ENCODE measurements around the gene ZNF774. TPM values are rescaled to one million over a fixed set of nuclear protein-coding genes. Genes with fewer than 3 reads are reported as not detected.

Gene ZNF774
- total and polyA plus RNA-seq, 10 of the 15 experiments (the other 5 are each of a cell fraction or from before 2014, with no cell fraction given): 0.35 to 2.5 (median 1.7) TPM

DNA sequence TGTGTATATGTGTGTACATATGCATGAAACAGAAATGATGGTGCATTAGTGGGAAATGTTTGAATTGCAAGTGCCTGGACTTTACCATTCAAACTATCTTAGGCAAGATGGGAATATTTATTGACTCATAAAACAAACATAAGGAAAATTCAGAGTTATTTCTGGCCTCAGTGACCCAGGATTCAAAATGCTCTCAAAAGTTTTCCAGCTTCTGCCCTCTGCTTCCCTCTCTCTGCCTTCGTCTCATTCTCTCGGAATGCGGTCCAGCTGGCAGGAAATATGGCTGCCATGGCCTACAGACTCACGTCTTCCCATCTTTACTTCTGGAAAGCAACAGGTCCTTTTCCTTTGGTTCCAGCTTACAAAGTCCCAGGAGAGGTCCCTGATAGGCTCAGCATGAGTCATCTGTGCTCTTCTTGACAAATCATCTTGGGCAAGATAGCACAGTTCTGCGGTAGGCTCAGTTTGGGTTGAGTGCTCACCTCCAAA lies 8.7 kb upstream of the ZNF774 start:
- H3K9ac ChIP-seq (ENCODE audit: control insufficient read depth, insufficient read depth, low read length): no peak overlapping the region
- H3K27ac ChIP-seq (ENCODE audit: control insufficient read depth, insufficient read depth): no peak overlapping the region
- H3K4me3 ChIP-seq: no peak overlapping the region
- DNase-seq (ENCODE audit: low read depth, low spot score): no peak
- H3K36me3 ChIP-seq (ENCODE audit: control insufficient read depth in 2 of 2, insufficient read depth in 2 of 2, low read length in 1 of 2): no peaks in the 10 kb centered on the region
- ChIA-PET SMC1A (ENCODE audit: uncharacterized antibody, unreplicated experiment) (interaction anchor here (0.6 kb wide), 1 partner anchor 583 kb away, joined by 3 read pairs; no protein-coding TSS in a partner anchor), RAD21 (ENCODE audit: unreplicated experiment) (interaction anchor here (0.7 kb wide), 1 partner anchor 40 kb away, joined by 3 read pairs; no protein-coding TSS in a partner anchor), CTCF (interaction anchor here (1.0 kb wide), 1 partner anchor 23 kb away, joined by 5 read pairs; no protein-coding TSS in a partner anchor), POLR2A (no interaction called here)
- in situ Hi-C loops (cut with MboI) (loop anchor here (25.0 kb wide), 1 partner anchor 894 kb away; no protein-coding TSS in a partner anchor), intact Hi-C loops (cut with micrococcal nuclease; ENCODE audit: unreplicated experiment) (no loop called here)
- TF ChIP-seq SIX5 (IDR thresholded peaks at IDR 0.05; ENCODE audit: low read depth, low read length, severe bottlenecking): no peak
- TF ChIP-seq, protein P1, sequence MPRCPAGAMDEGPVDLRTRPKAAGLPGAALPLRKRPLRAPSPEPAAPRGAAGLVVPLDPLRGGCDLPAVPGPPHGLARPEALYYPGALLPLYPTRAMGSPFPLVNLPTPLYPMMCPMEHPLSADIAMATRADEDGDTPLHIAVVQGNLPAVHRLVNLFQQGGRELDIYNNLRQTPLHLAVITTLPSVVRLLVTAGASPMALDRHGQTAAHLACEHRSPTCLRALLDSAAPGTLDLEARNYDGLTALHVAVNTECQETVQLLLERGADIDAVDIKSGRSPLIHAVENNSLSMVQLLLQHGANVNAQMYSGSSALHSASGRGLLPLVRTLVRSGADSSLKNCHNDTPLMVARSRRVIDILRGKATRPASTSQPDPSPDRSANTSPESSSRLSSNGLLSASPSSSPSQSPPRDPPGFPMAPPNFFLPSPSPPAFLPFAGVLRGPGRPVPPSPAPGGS (IDR thresholded peaks at IDR 0.05; ENCODE audit: borderline replicate concordance, insufficient read depth, low read depth, low read length, poor library complexity, severe bottlenecking): peak; percentile 25
- no peaks in the 10 kb centered on the region for H4K20me1 ChIP-seq (ENCODE audit: control insufficient read depth, insufficient read depth)
- FAIRE-seq: no peak
- no peak overlapping the region for H2AFZ ChIP-seq (ENCODE audit: control insufficient read depth, low read depth, low read length)
- H3K4me1 ChIP-seq (ENCODE audit: control insufficient read depth, insufficient read depth, low read length): peaks cover 5% of the 10 kb centered on the region; the same call in 1 of the 2 replicates
- WGBS (ENCODE audit: insufficient coverage, insufficient replicate concordance, low lambda C conversion rate, missing lambda C conversion rate): 56% methylated on average over 5 of the region's 5 CpGs
- H3K27me3 ChIP-seq (replicated peaks in 1 of 2; ENCODE audit: control insufficient read depth in 2 of 2, insufficient read depth in 2 of 2, low read length in 1 of 2): no peaks in the 10 kb centered on the region
- no peaks in the 10 kb centered on the region for H3K79me2 ChIP-seq (ENCODE audit: control insufficient read depth, insufficient read depth, low read length)
- ATAC-seq: no peak
- no peak overlapping the region for H3K4me2 ChIP-seq (ENCODE audit: control insufficient read depth, insufficient read depth)
- BruUV-seq (replicated peaks): no TSS peak
- no peaks in the 10 kb centered on the region for H3K9me3 ChIP-seq (replicated peaks; ENCODE audit: control insufficient read depth, insufficient read depth, low read length)

GRCh38 chr15:90344662-90345061 lies 7.4 kb upstream of the ZNF774 start:
- TF ChIP-seq ZZZ3 (IDR thresholded peaks at IDR 0.05; ENCODE audit: control insufficient read depth, insufficient read length, low read depth): no peak
- TF ChIP-seq ASH2L (IDR thresholded peaks at IDR 0.05; ENCODE audit: borderline replicate concordance, low read depth): no peak
- TF ChIP-seq, protein P2, sequence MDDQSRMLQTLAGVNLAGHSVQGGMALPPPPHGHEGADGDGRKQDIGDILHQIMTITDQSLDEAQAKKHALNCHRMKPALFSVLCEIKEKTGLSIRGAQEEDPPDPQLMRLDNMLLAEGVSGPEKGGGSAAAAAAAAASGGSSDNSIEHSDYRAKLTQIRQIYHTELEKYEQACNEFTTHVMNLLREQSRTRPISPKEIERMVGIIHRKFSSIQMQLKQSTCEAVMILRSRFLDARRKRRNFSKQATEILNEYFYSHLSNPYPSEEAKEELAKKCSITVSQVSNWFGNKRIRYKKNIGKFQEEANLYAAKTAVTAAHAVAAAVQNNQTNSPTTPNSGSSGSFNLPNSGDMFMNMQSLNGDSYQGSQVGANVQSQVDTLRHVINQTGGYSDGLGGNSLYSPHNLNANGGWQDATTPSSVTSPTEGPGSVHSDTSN (IDR thresholded peaks at IDR 0.05; ENCODE audit: insufficient replicate concordance, low read depth, low read length): no peak
- no peak for TF ChIP-seq ZNF207 (IDR thresholded peaks at IDR 0.05; ENCODE audit: borderline replicate concordance)
- no peak for TF ChIP-seq E4F1 (IDR thresholded peaks at IDR 0.05; ENCODE audit: borderline replicate concordance, partially characterized antibody)
- TF ChIP-seq CHD2 (IDR thresholded peaks at IDR 0.05; ENCODE audit: borderline replicate concordance, low read depth, low read length): no peak
- Histone ChIP-seq H3K9ac (ENCODE audit: control insufficient read depth, insufficient read depth, low read length) (no peak overlapping the region), H3K4me2 (ENCODE audit: control insufficient read depth, insufficient read depth) (no peak overlapping the region), H3K36me3 (ENCODE audit: control insufficient read depth in 2 of 2, insufficient read depth in 2 of 2, low read length in 1 of 2) (no peaks in the 10 kb centered on the region), H4K20me1 (ENCODE audit: control insufficient read depth, insufficient read depth) (no peaks in the 10 kb centered on the region), H2AFZ (ENCODE audit: control insufficient read depth, low read depth, low read length) (no peak overlapping the region), H3K27ac (ENCODE audit: control insufficient read depth, insufficient read depth) (no peak overlapping the region), H3K79me2 (ENCODE audit: control insufficient read depth, insufficient read depth, low read length) (no peaks in the 10 kb centered on the region), H3K4me3 (no peak overlapping the region), H3K9me3 (replicated peaks; ENCODE audit: control insufficient read depth, insufficient read depth, low read length) (no peaks in the 10 kb centered on the region), H3K27me3 (replicated peaks in 1 of 2; ENCODE audit: control insufficient read depth in 2 of 2, insufficient read depth in 2 of 2, low read length in 1 of 2) (no peaks in the 10 kb centered on the region), H3K4me1 (ENCODE audit: control insufficient read depth, insufficient read depth, low read length) (peaks cover 5% of the 10 kb centered on the region; the same call in 1 of the 2 replicates)
- intact Hi-C loops (cut with micrococcal nuclease; ENCODE audit: unreplicated experiment) (no loop called here), in situ Hi-C loops (cut with MboI) (loop anchor here (25.0 kb wide), 1 partner anchor 893 kb away; no protein-coding TSS in a partner anchor)
- ChIA-PET CTCF (interaction anchor here (0.6 to 1.3 kb wide), 5 partner anchors 10 to 542 kb away, joined by 3 to 5 read pairs (median 4); no protein-coding TSS in a partner anchor), SMC1A (ENCODE audit: uncharacterized antibody, unreplicated experiment) (interaction anchor here (0.6 to 1.1 kb wide), 2 partner anchors 63 to 217 kb away, joined by 3 to 5 read pairs; no protein-coding TSS in a partner anchor), POLR2A (interaction anchor here (0.6 kb wide), 1 partner anchor 155 kb away, joined by 3 read pairs; no protein-coding TSS in a partner anchor), RAD21 (ENCODE audit: unreplicated experiment) (no interaction called here)
- WGBS (ENCODE audit: insufficient coverage, insufficient replicate concordance, low lambda C conversion rate, missing lambda C conversion rate): 20% methylated on average over 1 of the region's 1 CpG
- no peak for FAIRE-seq
- BruUV-seq (replicated peaks): no TSS peak
- no peak for ATAC-seq
- no peak for DNase-seq (ENCODE audit: low read depth, low spot score)
